G401 (cell line): ENCODE data around the gene MPRIP. TPM values are rescaled to one million over a fixed set of nuclear protein-coding genes. Genes with fewer than 3 reads are reported as not detected.

Experiments used
- DNase-seq: peaks from one replicate; pipeline ENCODE4 v3.0.0-alpha.2; 2015; ENCODE audit warnings: low spot score
- in situ Hi-C: cut with HindIII; loops from 2 replicates; pipeline ENCODE4 v1.10.0; 2016; ENCODE audit warnings: low sequenced_read_pairs, mixed read lengths
- total RNA-seq: library from RNA; depleted of rRNA; stranded (reverse); fragments of >200 nt; shearing (Covaris generic); gene quantifications from 2 replicates; pipeline ENCODE4 v1.2.3, GENCODE V29; 2014

Gene MPRIP
- total RNA-seq, 1 experiment from 2014 or later, result 97.1 TPM

DNA sequence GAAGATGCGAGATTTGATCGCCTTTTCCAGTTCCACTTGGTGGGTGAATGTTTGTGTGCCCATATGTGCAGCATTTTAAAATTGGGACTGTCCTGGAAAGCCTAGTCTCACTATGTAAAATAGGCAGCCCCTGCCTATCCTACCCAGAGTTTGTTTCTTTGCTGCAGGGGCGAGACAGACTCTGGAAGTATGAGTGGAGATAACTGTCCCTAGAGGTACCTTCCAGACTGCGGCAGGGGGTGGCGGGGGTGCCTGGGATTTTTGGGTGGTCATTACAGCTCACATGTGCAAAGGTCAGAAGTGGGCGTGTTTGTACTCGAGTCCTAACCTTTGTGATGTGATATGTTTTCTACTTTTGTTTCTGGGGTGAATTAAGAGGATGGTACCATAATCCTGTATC is 36.6 kb downstream of the MPRIP start:
- in situ Hi-C loops, result no loop called here

DNA sequence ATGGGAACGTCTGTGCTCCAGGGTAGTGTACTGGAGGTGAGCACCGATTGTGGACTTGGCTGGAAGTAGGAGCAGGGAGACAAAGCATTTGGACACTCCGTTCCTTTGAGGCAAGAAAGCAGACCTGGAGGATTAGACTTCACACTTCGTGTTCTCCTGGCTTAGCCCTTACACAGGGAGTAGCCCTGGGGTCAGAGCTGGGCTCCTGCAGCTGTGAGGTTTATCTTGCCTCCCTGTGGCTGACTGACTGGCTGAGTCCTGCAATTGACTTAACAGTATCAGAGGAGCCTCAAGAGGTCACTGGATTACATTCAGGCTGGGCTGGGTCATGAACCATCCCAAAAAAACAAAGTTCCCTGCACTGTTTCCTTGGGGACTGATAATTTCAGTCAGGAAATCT is 37.1 kb downstream of the MPRIP start:
- no peak for DNase-seq
- in situ Hi-C loops, result no loop called here

More for the DNA sequence above, 36.6 kb downstream of the MPRIP start:
- no peak for DNase-seq

DNA sequence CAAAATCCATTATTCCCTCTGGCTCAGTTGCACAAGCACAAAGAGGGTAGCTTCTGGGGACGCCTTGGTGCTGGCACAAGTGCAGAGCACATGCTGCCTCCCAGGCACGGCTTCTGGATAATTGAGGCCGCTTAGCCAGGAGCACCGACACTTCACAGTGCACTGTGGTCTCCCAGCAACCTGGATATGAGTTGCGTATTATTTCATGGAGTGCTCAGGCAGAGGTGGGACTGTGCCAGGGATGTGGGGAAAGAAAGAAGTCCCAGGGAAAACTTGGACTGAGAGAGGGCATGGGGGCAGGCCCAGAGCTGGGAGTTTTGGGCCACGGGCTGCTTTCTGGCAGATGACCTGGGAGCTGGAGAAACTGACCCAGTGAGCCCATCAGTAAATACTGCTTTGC is 37.5 kb downstream of the MPRIP start:
- in situ Hi-C loops, result no loop called here
- DNase-seq, result peak; percentile 47

DNA sequence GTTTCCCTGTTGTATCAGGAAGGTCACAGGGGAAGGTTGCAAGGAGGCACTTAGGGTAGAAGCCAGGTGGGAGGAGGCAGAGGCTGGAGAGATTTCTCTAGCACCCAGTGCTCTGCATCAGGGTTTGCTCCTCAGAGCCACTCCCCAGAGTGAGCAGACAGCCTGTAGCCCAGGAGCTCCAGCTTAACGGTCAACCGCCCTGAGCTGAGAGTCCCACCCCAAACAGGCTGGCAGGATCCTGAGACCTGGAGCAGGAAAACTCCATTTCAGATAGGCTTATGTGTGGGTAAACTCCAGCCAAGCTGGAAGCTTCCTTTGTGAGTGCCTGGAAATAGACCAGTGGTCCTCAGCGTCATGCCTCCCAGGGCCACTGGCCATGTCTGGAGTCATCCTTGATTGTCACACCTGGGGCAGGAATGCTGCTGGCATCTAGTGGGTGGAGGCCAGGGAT is 37.9 kb downstream of the MPRIP start:
- no peak for DNase-seq
- in situ Hi-C loops, result no loop called here

DNA sequence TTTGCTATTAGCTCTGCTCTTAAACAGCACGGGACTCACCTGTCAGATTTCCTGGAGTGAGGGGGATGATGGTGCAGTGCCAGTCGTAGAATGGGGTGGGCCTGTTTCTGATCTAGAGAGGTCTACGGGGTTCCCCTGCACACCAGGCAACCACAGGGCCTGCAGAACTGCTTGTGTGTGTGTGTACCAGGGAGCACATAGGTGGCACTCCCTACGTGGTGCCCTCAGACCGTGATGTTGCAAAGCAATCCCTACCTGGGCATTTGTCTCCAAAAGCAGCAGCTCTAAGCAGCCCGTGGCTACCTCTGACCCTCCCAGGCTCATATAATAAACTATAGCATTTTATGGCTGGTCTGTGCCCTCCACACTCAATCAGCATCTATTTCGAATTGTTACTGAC is 38.5 kb downstream of the MPRIP start:
- no peak for DNase-seq
- in situ Hi-C loops, result no loop called here

DNA sequence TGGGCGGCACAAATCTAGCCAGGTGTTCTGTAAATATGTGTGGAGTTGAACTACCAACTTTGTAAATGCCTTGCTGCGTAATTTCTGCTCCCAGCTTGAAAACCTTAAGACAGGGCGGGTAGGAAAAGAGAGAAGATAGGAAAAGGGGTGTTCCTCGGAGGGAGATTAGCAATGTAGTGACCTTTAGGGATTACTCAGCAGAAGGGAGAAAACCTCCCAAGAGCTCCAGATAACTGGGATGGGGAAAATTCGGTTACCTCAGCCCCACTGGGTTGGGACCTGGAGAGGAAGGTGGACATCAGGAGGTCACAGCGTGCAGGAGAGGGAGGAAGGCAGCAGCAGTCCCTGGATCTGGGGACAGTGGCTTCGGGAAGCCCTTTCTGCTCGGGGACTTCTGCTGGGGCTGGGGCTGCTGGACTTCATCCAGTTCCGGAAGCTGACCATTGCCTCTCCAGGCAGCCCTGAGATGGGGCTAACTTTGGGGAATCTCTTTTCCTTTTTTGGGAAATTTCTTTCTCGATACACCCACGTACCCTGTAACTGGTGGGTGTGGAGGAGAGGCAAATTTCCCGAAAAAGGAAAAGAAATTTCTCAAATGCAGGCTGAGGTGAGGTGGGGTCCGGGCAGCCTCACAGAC is 39.2 kb downstream of the MPRIP start:
- DNase-seq, result no peak
- in situ Hi-C loops, result no loop called here

DNA sequence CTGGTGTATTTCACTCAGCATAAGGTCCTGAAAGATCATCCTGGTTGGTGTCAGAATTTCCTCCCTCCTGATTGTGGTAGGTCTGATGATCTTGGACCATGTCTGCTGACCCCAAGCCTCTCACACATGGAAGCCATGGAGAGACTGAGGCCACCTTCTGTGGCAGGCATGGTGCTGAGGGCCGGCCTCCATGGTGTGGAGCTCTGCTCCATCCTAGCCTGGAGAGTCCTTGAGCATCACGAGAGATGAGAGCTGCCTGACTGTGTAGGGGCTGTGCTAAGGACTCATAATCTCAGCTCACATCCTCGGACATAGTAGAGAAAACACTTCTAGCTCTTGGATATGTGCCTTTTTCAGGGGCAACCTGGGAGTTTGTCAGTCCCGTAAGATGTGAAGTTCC is 40.6 kb downstream of the MPRIP start:
- in situ Hi-C loops, result no loop called here
- DNase-seq, result no peak

DNA sequence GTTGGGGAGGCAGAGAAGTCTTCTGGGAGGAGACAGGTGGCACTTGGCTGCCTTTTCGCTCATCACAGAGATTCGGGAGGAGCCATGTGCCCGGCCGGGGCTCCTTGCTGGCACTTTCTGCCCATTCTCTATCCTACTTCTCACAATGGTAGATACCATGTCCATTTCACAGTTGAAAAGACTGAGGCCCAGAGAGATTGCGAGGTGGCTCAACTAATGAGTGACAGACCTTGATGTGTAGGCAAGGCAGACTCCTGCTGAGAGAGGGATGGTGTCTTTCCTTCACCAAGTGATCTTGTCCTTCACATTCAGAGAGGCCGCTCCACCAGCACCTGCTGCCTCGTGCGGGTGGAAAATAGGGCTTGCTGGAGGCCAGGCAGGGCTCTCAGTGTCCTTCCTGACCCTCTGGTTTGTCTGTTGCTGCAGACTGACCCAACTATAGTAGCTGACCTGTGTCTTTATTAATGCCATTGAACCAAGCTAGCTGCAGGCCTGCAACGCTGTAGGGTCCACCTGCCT is 42.1 kb downstream of the MPRIP start:
- no peak for DNase-seq
- in situ Hi-C loops, result no loop called here

DNA sequence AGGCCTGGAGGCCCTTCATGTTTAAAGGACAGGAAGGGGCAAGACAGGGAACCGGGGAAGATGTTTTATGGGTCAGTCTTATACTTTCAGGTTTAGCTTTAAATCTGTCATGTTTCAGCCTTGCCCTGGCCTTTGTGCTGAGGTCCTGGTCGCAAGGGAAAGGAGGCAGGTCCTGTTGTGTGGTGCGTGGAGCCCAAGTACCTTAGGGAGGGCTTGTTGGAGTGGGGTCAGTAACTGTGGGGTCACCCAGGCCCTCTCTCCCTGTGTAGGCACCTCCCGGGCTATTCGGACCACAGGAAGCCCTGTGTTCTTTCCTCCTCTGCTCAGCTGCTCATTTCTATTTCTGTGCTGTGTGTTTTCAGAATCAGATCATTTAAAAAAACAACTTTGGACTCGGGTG is 42.7 kb downstream of the MPRIP start:
- no peak for DNase-seq
- in situ Hi-C loops, result no loop called here

DNA sequence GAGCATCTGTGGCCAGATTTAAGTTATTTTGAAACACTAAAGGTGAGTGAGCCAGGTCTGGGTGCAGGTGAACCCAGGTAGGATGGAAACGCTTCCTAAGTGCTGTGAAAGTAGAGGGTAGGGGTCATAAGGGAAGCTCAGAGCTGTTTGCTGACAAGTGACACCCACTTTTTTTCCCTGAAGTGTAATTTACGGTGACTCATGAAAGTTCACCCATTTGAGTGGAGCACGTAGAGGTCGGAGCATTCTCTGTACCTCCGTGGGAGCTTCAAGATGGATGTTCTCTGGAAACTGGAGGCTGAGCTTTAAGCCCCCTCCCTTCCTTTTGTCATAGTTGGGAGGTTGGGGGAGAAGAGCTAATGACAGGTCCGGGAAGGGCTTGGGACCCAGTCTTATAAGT is 44.3 kb downstream of the MPRIP start:
- in situ Hi-C loops, result no loop called here
- no peak for DNase-seq

DNA sequence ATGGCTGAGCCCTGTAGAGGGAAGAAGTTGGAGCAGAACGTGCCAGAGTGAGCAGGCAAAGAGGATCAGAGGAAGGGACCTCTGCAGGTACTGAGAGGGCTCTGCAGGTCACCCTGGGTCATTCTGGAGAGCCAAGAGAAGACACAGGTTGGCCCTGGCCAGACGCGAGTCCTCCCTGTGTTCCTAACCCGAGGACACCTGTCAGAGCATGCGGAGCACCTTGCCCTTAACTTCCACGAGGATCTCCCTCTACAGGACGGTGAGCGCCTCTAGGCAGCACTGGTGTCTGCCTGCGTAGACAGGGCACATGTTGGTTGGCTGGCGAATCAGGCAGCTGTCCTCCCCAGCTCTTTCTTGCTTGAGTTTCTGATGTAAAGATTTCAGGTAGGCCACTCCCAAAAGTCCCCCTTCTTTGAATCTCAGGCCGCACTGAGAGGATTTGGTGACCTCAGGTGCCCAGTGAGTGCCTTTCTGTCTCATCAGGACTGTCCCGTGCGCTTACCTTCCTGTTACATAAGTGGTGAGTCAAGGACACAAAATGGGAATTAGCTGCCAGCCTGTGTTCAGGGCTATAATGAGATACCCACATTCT is 45.3 kb downstream of the MPRIP start:
- in situ Hi-C loops, result no loop called here

DNA sequence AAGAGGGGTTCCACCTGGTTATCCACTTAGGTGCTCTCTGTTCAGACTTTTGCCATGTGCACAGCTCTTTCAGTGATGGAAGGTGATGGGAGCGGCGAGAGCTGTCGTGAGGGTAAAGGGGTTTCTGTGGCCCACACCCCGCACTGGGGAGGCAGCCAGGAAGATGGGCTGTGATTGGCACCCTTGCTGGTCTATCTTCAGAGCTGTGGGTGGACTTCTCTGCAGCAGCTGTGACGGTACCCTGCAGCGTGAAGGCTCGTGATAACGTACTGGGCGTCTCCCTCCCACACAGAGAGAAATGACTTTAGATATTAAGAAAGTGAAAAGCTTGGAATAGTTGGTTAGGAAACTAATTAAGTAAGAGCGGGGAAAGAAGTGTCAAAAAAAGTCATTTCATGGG is 45.8 kb downstream of the MPRIP start:
- no peak for DNase-seq
- in situ Hi-C loops, result no loop called here

More for the DNA sequence above, 45.3 kb downstream of the MPRIP start:
- no peak for DNase-seq

DNA sequence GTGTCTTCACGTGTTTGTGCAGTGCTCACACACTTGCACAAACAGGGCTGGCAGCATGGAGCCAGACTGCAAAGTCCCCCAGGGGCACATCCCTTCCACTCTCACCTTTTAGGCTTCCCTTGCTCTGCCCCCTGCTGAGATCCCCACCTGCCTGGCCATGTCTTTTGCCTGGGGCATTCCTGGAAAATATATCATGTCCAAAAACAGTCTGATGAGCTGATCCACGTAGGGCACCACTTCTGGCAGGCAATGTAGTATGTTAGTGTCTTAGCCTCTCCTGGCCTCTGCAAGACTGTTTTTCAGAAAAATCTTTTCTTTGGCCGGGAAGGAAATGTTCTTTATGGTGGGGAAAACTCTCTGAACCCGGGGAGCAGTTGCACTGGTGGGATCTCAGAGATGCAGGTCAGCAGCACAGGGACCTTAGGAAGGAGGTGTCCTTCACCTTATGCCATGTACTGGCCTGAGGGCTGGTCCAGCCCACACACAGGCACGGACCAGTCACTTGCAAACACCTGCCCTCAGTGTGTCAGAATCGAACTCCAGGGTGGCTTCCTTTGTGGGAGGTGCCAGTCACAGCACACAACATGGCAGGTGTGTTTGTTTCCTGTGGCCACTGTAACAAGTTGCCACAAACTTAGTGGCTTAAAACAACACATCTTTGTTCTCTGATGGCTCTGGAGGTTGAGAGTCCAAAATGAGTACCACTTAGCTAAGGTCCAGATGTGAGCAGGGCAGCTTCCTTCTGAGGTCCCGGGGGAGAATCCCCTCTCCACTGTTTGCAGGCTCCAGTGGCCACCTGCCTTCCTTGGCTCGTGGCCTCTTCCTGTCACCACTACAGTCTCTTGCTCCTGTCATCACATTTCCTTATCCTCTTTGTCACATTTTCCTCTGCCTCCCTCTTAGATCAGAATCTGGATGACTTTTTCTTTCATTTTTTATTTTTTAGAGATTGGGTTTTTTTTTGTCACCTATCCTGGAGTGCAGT is 46.6 kb downstream of the MPRIP start:
- DNase-seq, result no peak
- in situ Hi-C loops, result no loop called here

DNA sequence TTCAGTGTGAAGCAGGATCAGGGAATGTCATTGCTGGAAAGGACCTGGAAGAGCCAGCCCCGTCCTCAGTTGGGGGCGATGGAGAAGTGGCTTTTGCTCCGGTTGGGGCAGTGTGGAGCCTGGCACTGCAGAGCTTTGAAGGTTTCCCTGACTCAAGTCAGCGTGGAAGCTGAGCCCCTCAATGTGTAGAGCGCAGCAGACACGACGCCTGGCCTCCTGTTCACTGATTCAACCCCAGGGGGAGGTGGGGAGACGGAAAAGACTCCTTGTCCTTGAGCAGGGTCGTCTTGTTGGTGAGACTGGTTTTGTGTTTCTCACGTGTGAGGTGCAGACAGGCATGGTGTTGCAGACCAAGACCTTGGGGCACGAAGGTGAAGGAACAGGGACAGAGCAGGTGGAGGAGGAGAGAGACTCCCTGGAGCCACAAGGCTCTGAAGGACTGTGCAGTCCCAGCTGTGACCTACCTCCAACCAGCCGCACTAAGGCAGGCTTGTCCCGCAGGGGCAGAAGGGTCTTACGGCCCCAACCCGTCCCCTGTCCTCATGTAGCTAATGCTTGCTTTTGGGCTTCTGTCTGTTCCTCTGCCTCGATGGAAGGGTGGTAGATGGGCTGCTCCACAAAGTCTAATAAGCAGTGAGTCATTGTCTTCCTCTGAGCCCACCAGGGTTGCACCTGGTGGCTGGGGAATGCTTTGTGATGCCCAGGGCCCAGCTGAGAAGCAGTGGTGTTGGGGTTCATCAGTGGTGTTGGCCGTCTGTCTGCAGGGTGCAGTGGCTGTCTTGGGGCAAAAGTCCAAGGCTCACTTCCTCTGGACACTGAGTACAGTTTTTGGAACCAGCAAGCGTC is 47.8 kb downstream of the MPRIP start:
- in situ Hi-C loops, result no loop called here
- DNase-seq, result no peak

DNA sequence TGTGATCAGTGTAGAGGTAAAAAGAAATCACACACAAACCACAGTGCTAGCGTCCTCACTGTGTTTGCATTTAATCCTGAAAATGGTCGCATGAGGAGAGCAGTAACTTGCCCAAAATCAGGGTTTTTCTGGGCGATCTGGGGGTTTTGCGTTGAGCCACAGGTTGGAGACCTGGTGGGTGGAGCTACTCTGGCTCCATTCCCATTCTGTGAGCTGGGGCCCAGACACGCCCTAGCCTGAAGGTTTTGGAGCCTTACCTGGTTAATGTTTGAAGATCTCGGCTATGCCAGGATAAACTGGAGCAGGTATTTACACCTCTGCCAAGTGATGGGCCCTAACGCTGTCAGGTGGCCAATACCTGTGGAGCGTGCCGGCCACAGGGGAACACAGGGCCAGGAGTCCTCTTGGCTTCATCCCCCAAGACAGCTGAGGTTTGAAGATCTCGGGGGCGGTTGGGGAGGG is 48.4 kb downstream of the MPRIP start:
- in situ Hi-C loops, result no loop called here
- no peak for DNase-seq

DNA sequence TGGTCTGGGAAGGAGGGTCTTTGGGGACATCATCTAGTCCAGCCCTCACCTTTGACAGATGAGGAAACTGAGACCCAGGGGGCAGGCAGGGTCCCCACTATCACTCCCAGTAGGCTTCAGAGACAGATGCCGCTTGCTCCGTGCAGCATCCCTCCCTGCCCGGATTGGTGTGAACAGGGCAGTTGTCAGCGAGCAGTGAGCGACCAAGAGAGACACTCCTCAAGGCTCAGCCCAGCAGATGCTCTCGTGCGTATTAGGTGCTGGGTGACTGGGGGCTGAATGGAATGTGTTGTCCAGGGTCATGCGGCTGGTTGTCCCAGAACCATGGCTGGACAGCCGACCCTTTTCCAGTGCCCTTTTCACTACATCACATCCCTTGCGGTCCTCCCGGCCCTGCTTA is 49.0 kb downstream of the MPRIP start:
- in situ Hi-C loops, result no loop called here
- DNase-seq, result no peak

DNA sequence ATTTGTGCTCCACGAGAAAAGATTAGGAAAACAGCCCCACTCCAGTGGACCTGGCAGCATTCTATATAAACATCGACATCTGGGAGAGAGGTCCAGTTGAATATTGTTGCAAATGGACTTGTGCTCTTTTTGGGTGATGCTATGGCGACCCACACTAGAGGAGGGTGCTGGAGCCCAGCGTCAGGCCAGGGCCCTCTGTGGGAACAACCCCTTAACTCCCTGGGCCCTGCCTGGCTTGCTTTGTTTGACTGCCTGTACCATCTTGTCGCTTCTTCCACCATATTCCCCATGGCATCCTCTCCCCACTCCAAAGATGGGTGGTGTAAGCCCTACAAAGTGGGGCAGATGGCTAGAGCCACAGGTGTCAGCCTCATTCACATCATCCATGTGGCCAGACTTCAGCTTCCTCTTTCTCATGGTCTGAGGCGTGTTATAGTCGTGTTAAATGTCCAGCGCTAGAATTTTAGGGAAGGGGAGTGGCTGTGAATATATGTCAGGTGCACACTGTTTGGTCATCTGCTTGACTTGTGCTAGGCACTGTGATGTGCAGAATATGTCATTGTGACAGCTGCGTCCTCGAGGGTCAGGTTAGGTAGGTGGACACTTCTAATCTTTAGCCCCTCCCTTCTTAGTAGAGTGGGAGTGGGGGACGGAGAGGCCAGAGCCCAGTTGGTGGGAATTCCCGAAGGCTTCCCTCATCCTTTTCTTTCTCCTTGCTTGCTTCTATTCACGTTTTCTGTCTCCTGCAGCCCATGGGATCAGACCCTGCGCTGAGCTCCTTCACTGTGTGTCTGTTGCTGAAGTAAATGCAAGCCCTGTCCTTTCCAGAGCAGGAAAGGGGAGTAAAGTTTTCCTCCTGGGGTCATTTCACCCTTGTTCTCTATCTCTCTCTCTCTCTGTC is 49.8 kb downstream of the MPRIP start:
- DNase-seq, result no peak

DNA sequence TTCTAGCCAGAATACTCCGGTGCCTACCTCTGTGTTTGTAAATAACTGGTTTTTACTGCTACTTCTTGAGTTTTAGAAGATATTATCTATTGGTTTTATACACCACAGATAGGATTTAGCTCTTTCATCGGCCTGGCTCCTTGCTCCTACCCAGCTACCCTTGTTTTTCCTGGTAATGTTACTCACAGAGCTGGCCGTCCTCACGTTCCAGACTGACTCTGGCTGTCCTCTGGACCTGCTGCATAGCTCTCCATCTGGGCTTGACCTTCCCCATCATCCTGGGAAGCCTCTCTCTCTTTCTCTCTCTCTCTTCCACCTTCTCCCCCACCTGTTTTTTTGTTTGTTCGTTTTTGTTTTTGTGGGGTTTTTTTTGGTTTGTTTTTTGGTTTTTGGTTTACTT is 51.5 kb downstream of the MPRIP start:
- in situ Hi-C loops, result no loop called here
- no peak for DNase-seq

More for the DNA sequence above, 49.8 kb downstream of the MPRIP start:
- in situ Hi-C loops, result no loop called here
